GM06990 (cell line): ENCODE results near the gene ANKS1A.

Source experiments
- DNase-seq: peaks from one replicate; pipeline ENCODE4 v3.0.0-alpha.2; 2011; ENCODE audit not compliant: insufficient read length; ENCODE audit errors: extremely low read depth
- H3K27me3 ChIP-seq: replicated peaks from 2 replicates; pipeline ENCODE4 v1.6.0; 2011; ENCODE audit warnings: low read length; ENCODE audit not compliant: control insufficient read depth, insufficient read depth
- H3K36me3 ChIP-seq: 2 replicates; pipeline ENCODE4 v1.5.1; 2011; ENCODE audit warnings: low read length; ENCODE audit not compliant: control insufficient read depth, insufficient read depth
- H3K4me3 ChIP-seq: replicated peaks from 2 replicates; pipeline ENCODE4 v1.5.1; 2011; ENCODE audit warnings: low read depth, mild to moderate bottlenecking, control low read depth, low read length
- TF ChIP-seq, protein P1 (sequence below): IDR thresholded peaks from 2 replicates; pipeline ENCODE4 v1.5.1; 2011; ENCODE audit warnings: low read length, control low read depth, mild to moderate bottlenecking, inconsistent platforms; ENCODE audit not compliant: insufficient read depth, poor library complexity, severe bottlenecking

The ANKS1A gene

DNA sequence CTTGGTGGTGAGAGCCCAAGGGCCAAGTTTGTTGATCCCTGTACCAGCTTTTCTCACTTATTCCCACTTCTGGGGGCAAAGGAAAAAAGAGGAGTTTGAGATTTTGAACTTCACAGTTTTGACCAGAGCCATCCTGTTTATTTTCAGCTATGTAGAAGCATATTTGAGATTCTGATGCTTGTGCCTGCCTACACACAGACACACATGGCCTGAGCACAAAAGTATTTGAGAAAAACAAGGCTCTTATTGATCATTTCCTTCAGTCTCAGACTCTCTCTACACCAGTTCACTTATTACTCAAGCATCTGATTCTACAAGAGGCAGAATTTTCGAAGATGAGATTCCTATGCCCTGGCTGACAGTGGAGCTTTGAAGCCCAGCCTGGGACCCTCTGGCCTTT is 151.3 kb downstream of the ANKS1A start:
- no peak for DNase-seq
- no peak overlapping the region for H3K4me3 ChIP-seq
- no peaks in the 10 kb centered on the region for H3K36me3 ChIP-seq
- TF ChIP-seq, protein P1, sequence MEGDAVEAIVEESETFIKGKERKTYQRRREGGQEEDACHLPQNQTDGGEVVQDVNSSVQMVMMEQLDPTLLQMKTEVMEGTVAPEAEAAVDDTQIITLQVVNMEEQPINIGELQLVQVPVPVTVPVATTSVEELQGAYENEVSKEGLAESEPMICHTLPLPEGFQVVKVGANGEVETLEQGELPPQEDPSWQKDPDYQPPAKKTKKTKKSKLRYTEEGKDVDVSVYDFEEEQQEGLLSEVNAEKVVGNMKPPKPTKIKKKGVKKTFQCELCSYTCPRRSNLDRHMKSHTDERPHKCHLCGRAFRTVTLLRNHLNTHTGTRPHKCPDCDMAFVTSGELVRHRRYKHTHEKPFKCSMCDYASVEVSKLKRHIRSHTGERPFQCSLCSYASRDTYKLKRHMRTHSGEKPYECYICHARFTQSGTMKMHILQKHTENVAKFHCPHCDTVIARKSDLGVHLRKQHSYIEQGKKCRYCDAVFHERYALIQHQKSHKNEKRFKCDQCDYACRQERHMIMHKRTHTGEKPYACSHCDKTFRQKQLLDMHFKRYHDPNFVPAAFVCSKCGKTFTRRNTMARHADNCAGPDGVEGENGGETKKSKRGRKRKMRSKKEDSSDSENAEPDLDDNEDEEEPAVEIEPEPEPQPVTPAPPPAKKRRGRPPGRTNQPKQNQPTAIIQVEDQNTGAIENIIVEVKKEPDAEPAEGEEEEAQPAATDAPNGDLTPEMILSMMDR = no peak
- H3K27me3 ChIP-seq = no peaks in the 10 kb centered on the region

- Histone ChIP-seq H3K27me3 (no peaks in the 10 kb centered on the region), H3K36me3 (no peaks in the 10 kb centered on the region), H3K4me3 (no peak overlapping the region)
- TF ChIP-seq, protein P1 = no peak
- no peak for DNase-seq
Measured at GRCh38 chr6:35041086-35041861, 152.2 kb downstream of the ANKS1A start.

GRCh38 chr6:35042031-35042815 is 153.2 kb downstream of the ANKS1A start:
- no peaks in the 10 kb centered on the region for H3K27me3 ChIP-seq
- TF ChIP-seq, protein P1 = no peak
- no peak for DNase-seq
- no peak overlapping the region for H3K4me3 ChIP-seq
- H3K36me3 ChIP-seq = no peaks in the 10 kb centered on the region

- no peaks in the 10 kb centered on the region for H3K27me3 ChIP-seq
- DNase-seq = no peak
- no peak overlapping the region for H3K4me3 ChIP-seq
- no peaks in the 10 kb centered on the region for H3K36me3 ChIP-seq
- TF ChIP-seq, protein P1 = no peak
Measured at GRCh38 chr6:35043381-35044130, 154.5 kb downstream of the ANKS1A start.

- Histone ChIP-seq H3K27me3 (no peaks in the 10 kb centered on the region), H3K36me3 (no peaks in the 10 kb centered on the region), H3K4me3 (no peak overlapping the region)
- no peak for DNase-seq
- TF ChIP-seq, protein P1 = no peak
Measured at GRCh38 chr6:35044145-35044745, 155.2 kb downstream of the ANKS1A start.
